Activated CD4-positive, alpha-beta T cell treated with anti-CD3 and anti-CD28 coated beads, Interleukin-2, amount 50 U/mL, for 24 hours (primary cell): ENCODE measurements around the gene NELFB.

Experiments used
- DNase-seq, 2 donors: peaks; one replicate each; pipeline ENCODE4 v3.0.0-alpha.2; 2020; ENCODE audit warnings: low read depth in 1 of 2, low spot score in 1 of 2

Gene NELFB

DNA sequence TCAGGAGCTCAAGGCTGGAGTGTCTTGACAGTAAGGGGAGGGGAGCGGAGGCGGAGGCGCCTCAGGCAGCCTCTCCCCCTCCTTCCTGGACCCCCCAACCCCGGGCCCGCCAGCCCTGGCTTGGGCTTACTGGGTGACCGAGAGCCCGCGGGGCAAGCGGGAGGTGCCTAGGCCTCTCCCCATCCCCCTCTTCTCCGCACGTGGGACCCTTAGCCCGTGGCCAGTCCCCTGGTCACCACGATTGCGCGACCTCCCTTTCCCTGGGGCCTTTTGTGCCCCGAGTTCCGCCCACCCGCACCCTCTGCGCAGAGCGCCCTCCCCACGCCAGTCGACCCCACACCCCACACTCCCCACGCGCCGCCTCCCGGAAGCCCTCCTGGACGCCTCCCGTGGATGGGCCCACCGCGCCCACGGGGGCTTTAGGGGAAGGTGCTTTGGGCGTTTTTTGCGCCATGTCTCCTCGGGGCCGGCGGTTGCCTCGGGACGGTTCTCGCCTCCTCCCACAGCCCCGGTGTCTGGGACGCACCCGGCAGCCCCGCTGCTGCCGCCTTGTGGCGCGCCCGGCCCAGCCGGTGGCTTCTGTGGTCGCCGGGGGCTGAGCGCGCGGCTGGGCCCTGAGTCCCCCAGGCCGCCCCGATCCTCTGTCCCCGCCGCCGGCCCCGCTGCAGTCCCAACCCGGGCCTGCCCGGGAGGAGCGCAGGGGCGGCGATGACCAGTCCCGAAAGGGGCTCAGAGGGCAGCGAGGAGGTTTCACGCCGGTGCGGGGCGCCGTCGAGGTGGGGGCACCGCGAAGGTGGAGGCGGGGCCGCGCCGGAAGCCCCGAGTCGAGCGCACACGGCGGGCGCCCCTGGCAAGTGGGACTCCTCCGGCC lies 25.6 kb downstream of the NELFB start:
- DNase-seq = no peak

DNA sequence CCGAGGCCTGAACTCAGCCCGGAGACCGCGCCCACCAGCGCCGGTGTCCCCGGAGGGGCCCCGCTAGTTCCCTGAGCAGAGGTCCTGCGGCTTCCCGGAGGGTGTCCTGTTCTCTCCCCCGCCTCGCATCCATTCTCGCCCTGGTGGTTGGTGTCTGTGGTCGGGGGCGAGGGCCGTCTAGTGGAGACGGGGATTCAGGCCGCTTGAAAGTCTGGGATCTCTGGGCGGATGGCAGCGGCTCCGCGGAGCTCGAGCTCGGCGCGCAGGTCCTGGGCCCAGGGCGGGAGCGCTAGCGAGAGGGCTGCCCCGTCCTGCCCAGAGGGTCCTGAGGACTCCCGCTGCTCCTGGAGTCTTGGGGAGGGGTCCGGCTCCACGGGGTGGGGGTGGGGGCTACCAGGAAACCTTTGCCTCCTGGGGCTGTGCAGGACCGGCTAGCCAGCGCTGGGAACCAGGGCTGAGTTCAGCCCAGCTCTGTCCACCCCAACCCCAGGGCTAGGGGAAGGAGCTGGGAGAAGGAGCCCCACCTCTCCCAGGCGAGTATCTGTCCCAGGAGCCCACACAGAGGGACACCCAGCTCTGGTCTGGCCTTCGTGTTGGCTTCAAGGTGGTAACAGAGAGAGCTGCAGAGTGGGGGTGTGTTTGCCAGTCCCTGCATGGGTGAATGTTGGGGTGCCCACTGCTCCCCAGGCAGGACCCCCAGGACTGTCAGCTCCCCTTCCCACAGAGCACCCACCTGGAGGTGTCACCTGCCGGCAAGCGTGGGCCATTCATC lies 26.4 kb downstream of the NELFB start:
- no peak for DNase-seq

DNA sequence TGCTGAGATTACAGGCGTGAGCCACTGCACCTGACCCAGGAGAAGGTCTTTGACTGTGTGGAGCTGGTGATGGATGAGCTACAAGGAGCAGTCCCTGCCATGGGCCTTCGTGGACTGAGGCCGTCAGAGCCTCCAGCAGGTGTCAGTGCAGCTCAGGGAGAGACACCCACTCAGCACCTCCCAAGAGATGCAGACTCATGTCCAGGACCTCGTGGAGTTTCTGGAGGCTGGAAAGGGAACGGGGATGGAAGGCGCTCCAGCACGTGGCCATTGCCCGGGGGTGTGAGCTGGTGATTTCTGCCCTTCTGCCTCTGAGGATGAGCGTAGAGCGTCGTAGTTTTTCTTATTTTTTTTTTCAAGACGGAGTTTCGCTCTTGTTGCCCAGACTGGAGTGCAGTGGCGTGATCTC lies 31.9 kb downstream of the NELFB start:
- DNase-seq = no peak

DNA sequence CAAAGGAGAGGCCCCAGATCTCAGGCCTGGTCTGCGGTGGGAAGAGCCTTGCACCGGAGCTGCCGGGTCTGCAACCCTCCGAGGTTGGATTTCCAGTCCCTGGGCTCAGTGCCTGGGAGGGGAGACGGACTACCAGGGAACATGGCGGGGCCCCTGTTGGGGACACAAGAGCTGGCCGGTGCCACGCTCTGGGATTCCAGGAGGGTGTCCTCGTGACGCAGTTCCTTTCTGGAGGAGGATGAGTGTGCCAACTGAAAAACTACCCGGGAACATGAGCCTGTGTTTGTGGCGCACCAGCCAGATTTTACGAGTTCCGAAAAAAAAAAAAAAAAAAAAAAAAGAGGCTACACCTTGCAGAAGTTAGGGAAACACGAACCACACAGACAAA lies 38.0 kb downstream of the NELFB start:
- no peak for DNase-seq

DNA sequence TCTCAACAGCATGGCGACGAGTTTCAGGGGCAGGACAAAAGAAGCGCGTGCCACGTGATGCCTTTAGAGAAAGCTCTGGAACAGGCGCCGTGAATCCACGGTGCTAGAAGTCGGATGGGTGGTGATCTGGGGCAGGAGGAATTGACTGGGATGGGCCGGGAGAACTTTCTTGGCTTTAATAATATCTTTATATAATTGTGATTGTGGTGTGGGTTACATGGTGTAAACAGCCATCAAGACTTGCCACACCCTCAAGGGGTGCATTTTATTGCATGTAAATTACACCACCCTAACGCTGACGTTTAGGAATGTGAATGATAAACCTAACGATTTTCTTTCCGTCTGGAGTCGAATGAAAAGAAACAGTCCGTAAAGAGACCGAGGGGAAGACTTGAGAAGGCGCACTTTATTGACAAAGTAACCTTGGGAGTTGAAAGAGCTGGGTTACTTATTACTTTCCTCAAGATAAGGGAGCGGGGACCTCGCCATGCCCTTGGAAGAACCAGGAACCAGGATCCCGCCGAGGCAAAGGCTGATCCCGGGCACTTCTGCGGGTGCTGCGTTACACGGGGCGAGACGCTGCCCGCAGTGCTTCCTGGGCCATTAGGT lies 38.5 kb downstream of the NELFB start:
- DNase-seq = no peak

DNA sequence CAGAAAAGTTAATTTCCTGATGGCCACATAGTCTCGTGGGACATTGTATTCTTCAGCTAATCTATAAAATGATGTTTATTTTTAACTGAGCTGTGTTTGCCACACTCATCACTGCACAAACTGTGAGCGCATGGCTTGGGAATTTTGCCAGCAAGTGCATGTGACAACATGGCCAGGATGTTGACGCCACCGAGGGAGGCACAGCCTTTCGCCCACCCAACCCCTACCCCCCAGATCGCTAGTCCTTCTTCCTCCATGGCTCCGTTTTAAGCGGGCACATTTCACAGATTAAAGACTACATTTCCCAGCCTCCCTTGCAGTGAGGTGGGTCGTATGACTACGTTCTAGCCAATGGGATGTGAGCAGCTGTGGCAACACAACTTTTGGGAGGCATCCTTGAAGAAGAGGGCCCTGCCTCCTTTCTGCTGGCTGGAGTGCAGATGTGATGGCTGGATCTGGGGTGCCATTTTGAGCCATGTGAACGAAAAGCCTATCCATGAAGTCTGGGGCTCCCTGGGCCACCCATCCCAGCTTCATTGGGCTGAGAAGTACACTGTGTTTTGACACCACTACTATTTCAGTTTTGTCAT lies 39.1 kb downstream of the NELFB start:
- no peak for DNase-seq

DNA sequence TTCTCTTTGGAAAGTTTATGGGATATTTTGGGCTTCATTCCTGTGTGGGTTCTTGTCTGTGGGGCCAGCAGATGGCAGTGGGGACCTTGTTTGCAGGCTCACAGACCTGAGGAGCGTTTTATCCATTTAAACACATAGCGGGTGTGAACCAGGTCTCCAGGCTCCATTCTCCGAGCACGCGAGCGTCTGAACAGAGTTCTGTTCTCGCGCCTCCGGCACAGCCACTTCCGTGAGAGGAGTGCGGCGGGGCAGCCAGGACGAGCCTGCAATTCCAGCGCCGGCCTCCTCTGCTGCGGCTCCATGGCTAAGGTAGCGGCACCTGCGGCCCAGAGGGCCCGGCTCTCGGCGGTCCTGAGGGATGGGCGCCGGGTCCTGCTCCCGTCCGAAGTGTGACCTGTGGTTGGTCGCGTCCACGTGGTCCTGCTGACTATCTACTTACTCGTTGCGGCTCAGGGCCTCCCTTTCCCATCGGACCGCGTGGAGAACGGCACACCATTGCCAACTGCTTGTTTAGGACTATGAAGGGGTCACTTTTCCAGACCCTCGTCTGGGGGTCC lies 39.6 kb downstream of the NELFB start:
- no peak for DNase-seq

DNA sequence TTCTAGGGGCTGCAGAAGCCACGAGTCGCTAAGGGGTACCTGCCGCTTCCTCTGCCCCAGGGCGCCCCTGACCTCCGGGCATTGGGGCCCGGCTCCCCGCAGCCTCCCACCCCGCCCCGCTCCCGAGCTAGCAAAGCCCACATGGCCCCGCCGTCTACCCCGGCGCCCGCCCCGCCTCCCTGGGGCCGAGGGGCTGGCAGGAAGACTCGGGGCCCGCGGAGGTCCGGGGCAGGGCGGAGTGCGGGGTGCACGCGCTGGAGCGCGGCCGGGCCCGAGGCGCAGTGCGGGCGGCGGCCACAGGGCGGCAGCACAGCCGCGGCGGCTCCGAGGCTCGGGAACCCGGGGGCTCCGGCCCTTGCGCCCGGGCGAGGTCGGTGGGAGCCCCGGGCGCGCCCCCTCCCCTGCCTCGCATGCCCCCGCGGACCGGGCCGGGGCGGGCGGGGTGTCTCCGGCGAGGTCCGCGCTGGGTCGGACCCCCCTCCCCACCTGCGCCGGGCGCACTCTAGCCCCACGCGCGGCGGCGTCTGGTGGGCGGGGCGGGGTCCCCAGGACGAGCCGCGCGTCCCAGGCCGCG lies 40.2 kb downstream of the NELFB start:
- peak in 1 of 2 donors; percentile 40 for DNase-seq

DNA sequence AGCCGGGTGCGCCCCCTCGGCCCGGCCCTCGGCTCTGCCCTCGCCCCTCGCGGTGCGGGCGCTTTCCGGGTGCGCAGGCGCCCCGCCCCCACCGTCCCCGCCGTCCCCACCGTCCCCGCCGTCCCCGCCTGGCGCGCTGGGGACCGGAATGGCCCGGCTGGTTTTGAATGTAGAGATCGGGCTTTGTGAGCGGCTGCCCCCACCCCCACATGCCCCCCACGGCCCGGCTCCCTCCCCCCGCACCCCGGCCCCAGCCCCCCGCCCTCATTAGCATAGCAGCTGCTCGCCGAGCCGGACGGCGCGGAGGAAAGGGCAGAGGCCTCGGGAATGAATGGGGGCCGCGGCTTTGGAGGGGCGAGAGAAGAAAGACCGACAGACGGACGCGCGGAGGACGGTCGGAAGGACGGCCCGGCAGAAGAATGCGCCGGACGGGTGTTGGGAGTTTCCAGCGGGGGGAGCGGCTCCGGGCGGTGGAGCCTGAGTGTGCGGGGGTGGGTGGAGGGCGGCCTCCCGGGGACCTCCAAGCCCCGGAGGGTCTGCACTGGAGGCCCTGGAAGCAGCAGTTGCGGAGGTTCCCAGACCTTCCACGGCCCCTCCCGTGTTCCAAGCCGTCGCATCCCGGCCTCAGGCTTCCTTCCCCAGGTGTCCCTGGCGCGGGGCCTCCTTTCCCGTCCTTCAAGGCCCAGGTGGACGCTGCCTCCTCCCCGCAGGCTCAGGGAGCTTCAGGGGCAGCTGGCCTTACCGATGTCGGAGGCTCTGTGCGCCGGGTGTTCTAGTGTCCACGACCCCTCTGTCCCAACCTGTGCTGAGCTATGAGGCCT lies 40.9 kb downstream of the NELFB start:
- DNase-seq = no peak

DNA sequence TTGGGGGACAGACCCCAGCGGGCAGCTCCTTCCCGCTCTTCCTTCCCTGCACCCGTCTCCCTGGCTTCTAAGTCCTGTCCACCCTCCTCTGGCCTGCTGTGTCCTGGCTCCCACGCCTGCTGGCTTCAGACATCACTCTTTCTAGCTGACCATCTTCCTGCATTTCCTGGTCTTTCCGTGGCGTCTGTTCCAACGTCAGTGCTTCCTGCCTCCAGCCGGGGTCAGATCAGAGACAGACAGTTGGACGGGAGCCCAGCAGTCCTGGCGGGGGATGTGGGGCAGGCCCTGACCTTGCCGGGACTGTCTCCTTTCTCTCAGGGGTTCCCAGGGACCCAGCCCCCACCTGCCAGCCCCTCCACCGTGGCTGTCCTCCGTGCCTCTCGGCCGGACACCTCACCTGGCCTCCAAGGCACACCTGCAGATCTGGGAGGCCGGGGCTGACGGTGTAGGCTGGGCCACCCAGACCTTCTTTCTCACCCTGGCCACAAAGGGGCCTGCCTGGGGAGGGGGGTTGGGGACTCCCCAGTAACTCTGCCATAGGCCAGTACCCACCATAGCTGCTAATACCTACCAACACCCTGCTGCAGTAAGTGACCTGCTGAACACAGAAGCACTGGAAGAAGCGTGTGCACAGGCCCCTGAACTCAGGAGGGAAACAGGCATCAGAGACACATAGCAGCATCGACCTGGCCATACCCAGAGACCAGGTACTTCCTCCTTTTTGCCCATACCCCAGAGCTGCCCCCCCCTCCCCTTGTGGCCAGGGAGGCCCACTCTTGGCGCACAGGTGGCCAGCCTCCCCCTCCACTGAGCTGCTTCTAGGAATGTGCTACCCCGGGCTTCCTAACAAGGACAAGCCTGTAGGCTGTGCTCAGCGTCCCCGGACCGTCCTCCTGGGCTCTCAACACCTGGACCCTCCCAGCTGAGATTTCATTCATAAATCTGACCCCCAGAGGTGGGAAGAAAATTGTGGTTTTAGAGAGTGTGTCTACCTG lies 41.8 kb downstream of the NELFB start:
- no peak for DNase-seq

DNA sequence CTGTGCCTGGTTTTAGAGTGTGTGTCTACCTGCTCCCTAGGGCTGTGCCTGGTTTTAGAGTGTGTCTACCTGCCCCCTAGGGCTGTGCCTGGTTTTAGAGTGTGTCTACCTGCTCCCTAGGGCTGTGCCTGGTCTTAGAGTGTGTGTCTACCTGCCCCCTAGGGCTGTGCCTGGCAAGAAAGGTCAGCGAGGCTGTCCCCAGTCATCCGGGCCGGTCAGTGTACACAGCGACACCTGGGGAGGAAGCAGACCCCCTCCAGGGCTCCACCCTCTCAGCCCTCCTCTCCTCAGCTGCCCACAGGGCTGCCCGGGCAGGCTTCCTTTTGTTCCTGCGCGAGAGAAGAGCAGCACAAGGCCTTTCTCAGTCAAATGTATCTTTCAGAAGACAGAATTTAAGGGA lies 42.8 kb downstream of the NELFB start:
- DNase-seq = no peak

DNA sequence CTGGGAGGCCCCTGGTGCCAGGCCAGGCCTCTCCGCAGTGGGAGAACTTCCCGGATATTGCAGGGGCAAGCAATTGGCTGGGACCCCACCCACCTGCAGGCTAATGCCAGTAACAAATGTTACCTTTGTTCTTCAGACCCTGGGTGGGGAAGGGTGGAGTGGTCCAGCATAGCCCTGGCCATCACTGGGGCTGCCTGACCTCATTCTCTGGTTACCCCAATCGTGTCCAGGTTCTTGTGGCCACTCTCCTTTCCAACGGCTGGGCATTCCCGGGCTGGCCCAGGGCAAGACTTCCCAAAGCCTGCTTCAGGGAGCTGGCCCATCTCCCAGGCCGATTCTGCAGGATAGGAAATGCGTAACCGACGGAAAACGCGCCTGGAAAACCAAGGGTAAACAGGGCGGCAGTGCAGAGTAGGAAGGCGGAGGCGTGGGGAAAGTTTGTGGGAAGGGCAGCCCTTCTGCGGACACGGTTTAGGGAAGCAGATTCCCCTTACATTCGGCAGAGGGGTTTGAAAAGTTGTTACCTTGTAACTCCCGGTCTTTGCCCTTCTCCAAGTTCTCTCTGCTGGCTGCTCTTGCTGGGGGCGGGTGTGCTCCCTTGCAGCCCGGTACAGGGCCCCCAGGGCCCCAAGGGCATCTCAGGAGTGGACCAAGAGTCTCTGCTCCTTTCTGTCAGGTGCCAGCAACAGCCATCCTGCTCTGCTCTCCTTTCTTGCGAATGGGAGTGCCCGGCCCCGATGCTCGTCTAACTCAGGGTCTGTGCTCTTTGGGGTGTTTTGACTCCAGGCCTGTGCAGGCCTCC lies 43.5 kb downstream of the NELFB start:
- DNase-seq = no peak

DNA sequence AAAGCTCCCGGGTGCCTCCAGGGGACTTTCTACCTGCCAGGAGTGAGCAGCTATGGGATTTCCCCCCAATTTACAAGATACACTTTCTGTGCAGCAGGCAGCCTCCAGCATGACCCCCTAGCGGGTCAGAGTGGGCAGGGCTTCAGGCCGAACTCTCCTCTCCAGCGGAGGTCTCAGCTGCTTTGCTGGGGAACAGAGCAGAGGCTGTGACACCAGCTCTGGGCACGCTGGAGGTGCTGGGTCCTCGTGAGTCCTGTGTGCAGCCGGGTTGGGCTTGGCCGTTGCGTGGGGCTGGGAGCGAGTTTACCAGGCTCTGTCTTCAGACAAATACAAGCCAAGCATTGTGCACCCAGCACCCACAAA lies 44.1 kb downstream of the NELFB start:
- no peak for DNase-seq

DNA sequence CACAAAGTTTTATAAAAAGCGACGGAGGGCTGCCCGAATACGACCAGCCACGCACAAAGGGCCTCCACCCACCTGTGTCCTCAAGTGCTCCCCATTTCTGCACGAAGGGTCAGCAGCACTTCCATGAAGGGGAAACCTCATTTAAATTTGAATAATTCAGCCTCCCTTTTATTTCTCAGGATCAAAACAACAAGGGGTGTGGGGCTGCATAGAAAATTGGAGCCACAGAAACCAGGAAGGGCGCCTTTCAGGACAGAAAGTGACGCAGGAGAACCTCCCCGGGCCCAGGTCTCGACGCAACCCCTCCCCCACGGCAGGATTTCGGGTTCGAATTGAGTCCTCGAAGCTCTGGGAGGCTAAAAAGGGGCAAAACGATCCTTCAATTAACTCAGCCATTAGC lies 44.8 kb downstream of the NELFB start:
- no peak for DNase-seq

DNA sequence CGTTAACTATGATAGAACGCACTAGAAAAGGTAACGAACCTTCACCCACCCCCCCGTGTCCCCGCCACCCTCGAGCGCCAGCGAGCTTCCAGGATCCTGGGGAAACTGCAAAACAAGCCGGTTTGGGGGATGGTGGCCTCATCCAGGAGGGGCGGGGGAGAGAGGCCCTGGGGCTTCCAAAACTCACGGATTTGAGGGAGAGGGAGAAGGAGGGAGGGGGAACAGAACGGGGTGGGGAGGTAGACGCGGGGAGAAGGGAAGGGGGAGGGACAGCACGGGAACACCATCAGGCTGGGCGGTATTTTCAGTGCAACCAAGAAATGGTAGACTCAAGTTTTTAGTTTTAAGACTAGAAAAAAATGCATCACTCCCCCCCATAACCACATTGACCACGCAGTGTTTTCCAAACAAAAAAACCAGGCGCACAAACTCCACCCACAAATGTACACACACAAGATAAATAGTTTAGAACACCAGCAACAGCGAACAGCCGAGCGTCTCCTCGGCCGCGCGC lies 45.5 kb downstream of the NELFB start:
- no peak for DNase-seq

DNA sequence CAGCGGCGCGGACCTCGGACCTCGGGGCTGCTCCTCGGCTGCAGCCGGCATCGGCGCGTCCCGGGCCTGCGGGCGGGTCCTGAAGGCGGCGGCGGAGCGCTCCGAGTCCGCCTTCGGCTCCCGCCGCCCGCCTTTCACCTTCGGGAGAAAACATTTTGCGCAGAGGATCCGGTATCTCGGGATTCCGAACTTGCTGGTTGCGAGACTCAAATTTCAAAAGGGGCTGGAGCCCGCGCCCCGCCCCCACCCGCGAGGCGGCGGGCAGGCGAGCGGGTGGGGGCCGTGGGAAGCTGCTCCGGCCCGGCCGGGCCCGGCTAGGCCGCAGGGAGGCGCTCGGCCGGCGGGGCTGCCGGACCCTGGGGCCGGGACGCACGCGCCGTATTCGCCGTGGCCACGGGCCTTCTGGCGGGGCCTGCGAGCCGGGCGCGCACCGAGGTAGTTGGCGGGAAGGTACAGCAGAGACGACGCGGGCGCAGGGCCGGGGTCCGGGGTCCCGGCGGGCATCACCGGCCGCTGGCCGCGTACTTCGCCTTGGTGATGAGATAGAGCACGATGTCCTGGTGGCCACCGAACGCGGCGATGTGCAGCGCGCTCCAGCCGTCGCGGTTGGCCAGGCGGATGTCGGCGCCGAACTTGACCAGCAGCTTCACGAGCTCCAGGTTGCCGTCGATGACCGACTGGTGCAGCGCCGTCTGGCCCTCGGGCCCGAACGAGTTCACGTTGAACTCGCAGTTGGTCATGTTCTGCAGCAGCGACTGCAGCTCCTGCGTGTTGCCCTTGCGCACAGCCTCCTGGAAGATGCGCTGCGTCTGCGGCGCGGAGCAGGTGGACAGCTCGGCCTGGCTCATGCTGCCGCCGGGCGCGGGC lies 46.2 kb downstream of the NELFB start:
- DNase-seq = no peak

DNA sequence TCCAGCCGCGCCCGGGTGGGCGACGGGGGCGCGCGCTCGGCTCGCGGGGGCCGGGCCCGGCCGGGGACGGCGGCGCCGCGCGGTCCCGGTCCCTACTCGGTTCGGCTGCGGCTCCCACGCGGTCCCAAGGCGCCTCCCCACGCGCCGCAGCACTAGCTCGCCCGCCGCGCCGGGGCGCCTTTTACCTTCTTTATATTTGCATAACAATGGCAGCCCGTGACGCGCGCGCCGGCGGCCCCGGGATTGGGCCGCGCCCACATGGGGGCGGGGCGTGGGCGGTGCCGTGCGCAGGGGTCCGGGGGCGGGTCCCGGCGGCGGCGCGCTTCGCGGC lies 47.0 kb downstream of the NELFB start, which contains the start of gene NRARP:
NRARP (minus strand) TSS at position 154 of the 331 bp plus-strand sequence. CDS start 343 bp downstream, outside the sequence.
- DNase-seq = peak; percentile 85 to 90
